Keratinocyte (primary cell): ENCODE results near the gene ZBED4.
"Not testable (repeated sequence)": the region's sequence is repeated elsewhere in the genome, so short reads cannot be mapped to it uniquely, and the experiment has no call there.

Experiments used
- CTCF ChIP-seq, 3 experiments: IDR thresholded peaks in 1 of 3; conservative IDR thresholded peaks in 1 of 3; optimal IDR thresholded peaks in 1 of 3; 2 replicates in 2 of 3; 3 replicates in 1 of 3; pipeline versions ENCODE3 to v1.5.1; 2011; ENCODE audit warnings: low read length in 3 of 3, mild to moderate bottlenecking in 3 of 3, moderate library complexity in 2 of 3, control low read depth in 1 of 3, inconsistent platforms in 1 of 3; ENCODE audit not compliant: insufficient read depth in 2 of 3; ENCODE audit errors: extremely low read depth in 1 of 3
- EZH2 ChIP-seq: IDR thresholded peaks from one replicate; pipeline ENCODE4 v1.6.1; 2012; ENCODE audit warnings: inconsistent platforms, mild to moderate bottlenecking, low read length, moderate library complexity

GRCh38 chr22:49852568-49852897 lies 1.1 kb upstream of the ZBED4 start:
- not testable (repeated sequence) for TF ChIP-seq CTCF (optimal IDR thresholded peaks at IDR 0.05 in 1 of 3, IDR thresholded peaks at IDR 0.05 in 1 of 3, conservative IDR thresholded peaks at IDR 0.05 in 1 of 3; ENCODE audit: extremely low read depth in 1 of 3, insufficient read depth in 2 of 3, low read length in 3 of 3); EZH2
